H1 (cell line): ENCODE measurements around the gene TSPAN5. TPM values are rescaled to one million over a fixed set of nuclear protein-coding genes. Genes with fewer than 3 reads are reported as not detected.

ENCODE experiments used
- CTCF ChIA-PET: fragments of 300-600 bp; sonication (Branson Sonifier 250); formaldehyde crosslinking; loops from one replicate; lab custom pipeline; 2021; ENCODE audit not compliant: partially characterized antibody; lab: Charles Lee
- POLR2A ChIA-PET: fragments of 300-600 bp; sonication (Branson Sonifier 250); formaldehyde crosslinking; loops from one replicate; lab custom pipeline; 2021; ENCODE audit warnings: inconsistent platforms; ENCODE audit not compliant: partially characterized antibody; lab: Charles Lee
- DNase-seq, 2 experiments: peaks; one replicate each; pipeline versions ENCODE4 v3.0.0 to v3.0.0-alpha.2; 2010 to 2022; ENCODE audit warnings: low spot score in 2 of 2, low read depth in 1 of 2, mixed read lengths in 1 of 2
- FAIRE-seq: peaks from 2 replicates; lab custom pipeline; 2011; peaks lifted over from hg19 to GRCh38; lab: Jason Lieb, UNC
- H2AFZ ChIP-seq: 2 replicates; pipeline ENCODE4 v1.8.1; 2012; ENCODE audit warnings: low read length, inconsistent platforms
- H2AK5ac ChIP-seq: 2 replicates; pipeline ENCODE4 v1.6.1; 2013; ENCODE audit warnings: low read depth, low read length
- H2BK120ac ChIP-seq: replicated peaks from 2 replicates; pipeline ENCODE3; 2013; ENCODE audit warnings: low read depth, low read length, inconsistent platforms
- H2BK12ac ChIP-seq: 2 replicates; pipeline ENCODE4 v1.6.1; 2013; ENCODE audit warnings: low read depth, low read length
- H2BK15ac ChIP-seq: 2 replicates; pipeline ENCODE4 v1.6.1; 2013; ENCODE audit warnings: low read length
- H2BK20ac ChIP-seq: 2 replicates; pipeline ENCODE4 v1.6.1; 2013; ENCODE audit warnings: low read length
- H2BK5ac ChIP-seq: 2 replicates; pipeline ENCODE4 v1.6.1; 2013; ENCODE audit warnings: low read depth, low read length
- H3K14ac ChIP-seq: 2 replicates; pipeline ENCODE4 v1.6.1; 2013; ENCODE audit warnings: inconsistent platforms; ENCODE audit not compliant: insufficient read length
- H3K18ac ChIP-seq: 2 replicates; pipeline ENCODE4 v1.6.1; 2013; ENCODE audit warnings: low read length; ENCODE audit errors: extremely low read depth
- H3K23ac ChIP-seq: 2 replicates; pipeline ENCODE4 v1.6.1; 2013; ENCODE audit warnings: inconsistent platforms; ENCODE audit not compliant: insufficient read length
- H3K23me2 ChIP-seq: 2 replicates; pipeline ENCODE4 v1.6.1; 2013; ENCODE audit warnings: low read depth, low read length
- H3K27ac ChIP-seq: 2 replicates; pipeline ENCODE4 v1.6.1; 2011; ENCODE audit warnings: low read depth, low read length, inconsistent platforms
- H3K27me3 ChIP-seq, 4 experiments: replicated peaks in 1 of 4; 1 replicate in 1 of 4; 2 replicates in 3 of 4; pipeline versions ENCODE4 v1.6.1 to v1.8.1; 2011 to 2013; ENCODE audit warnings: low read length in 3 of 4, mild to moderate bottlenecking in 3 of 4, inconsistent platforms in 2 of 4, mixed read lengths in 2 of 4, moderate library complexity in 1 of 4; ENCODE audit not compliant: control insufficient read depth in 3 of 4, insufficient read depth in 3 of 4; ENCODE audit errors: extremely low read depth in 1 of 4
- H3K36me3 ChIP-seq, 4 experiments: 2 replicates each; pipeline versions ENCODE4 v1.6.1 to v1.8.1; 2011 to 2013; ENCODE audit warnings: mild to moderate bottlenecking in 4 of 4, low read length in 3 of 4, moderate library complexity in 2 of 4, control low read depth in 1 of 4, inconsistent platforms in 1 of 4; ENCODE audit not compliant: insufficient read depth in 4 of 4, control insufficient read depth in 2 of 4
- H3K4ac ChIP-seq: replicated peaks from 2 replicates; pipeline ENCODE3; 2013; ENCODE audit warnings: low read length, low read depth, mixed read lengths, inconsistent platforms; ENCODE audit not compliant: insufficient read length
- H3K4me1 ChIP-seq, 4 experiments: replicated peaks in 1 of 4; 1 replicate in 1 of 4; 2 replicates in 3 of 4; pipeline versions ENCODE4 v1.6.1 to v1.8.1; 2011 to 2013; ENCODE audit warnings: low read length in 3 of 4, inconsistent platforms in 2 of 4, mixed read lengths in 1 of 4; ENCODE audit not compliant: insufficient read depth in 4 of 4, control insufficient read depth in 3 of 4
- H3K4me2 ChIP-seq, 2 experiments: 2 replicates each; pipeline versions ENCODE4 v1.6.1 to v1.8.1; 2011 to 2013; ENCODE audit warnings: low read depth in 2 of 2, low read length in 2 of 2, control low read depth in 1 of 2, inconsistent platforms in 1 of 2, mild to moderate bottlenecking in 1 of 2; ENCODE audit not compliant: insufficient read depth in 1 of 2
- H3K4me3 ChIP-seq, 4 experiments: fragments of 200-600, 300-600 bp in 1 of 4; sonication (generic), shearing (Covaris generic), sonication (Bioruptor Twin) in 1 of 4; 2 replicates each; pipeline versions ENCODE4 v1.5.1 to v1.8.1; 2011 to 2016; ENCODE audit warnings: low read length in 4 of 4, low read depth in 3 of 4, control low read depth in 2 of 4, inconsistent platforms in 2 of 4, mild to moderate bottlenecking in 2 of 4, mixed read lengths in 1 of 4, moderate library complexity in 1 of 4; ENCODE audit not compliant: insufficient read depth in 2 of 4; ENCODE audit errors: extremely low read depth in 1 of 4
- H3K56ac ChIP-seq: replicated peaks from 2 replicates; pipeline ENCODE3; 2013; ENCODE audit warnings: low read depth, mild to moderate bottlenecking, mixed read lengths, low read length, inconsistent platforms; ENCODE audit not compliant: insufficient read length
- H3K79me1 ChIP-seq: 2 replicates; pipeline ENCODE4 v1.6.1; 2013; ENCODE audit warnings: low read depth, low read length, control low read depth
- H3K79me2 ChIP-seq, 2 experiments: 2 replicates each; pipeline versions ENCODE4 v1.6.1 to v1.8.1; 2012 to 2013; ENCODE audit warnings: low read length in 2 of 2, mild to moderate bottlenecking in 2 of 2, inconsistent platforms in 1 of 2; ENCODE audit not compliant: insufficient read depth in 2 of 2, control insufficient read depth in 1 of 2
- H3K9ac ChIP-seq, 4 experiments: replicated peaks in 1 of 4; 1 replicate in 1 of 4; 2 replicates in 3 of 4; pipeline versions ENCODE4 v1.6.1 to v1.8.1; 2011 to 2013; ENCODE audit warnings: low read depth in 3 of 4, low read length in 3 of 4, control low read depth in 2 of 4, mild to moderate bottlenecking in 2 of 4, moderate library complexity in 2 of 4, inconsistent platforms in 1 of 4; ENCODE audit errors: extremely low read depth in 1 of 4
- H3K9me3 ChIP-seq, 2 experiments: 2 replicates each; pipeline versions ENCODE4 v1.6.1 to v1.8.1; 2012 to 2013; ENCODE audit warnings: mild to moderate bottlenecking in 2 of 2, moderate library complexity in 2 of 2, control low read depth in 1 of 2, inconsistent platforms in 1 of 2, low read depth in 1 of 2, low read length in 1 of 2, mixed read lengths in 1 of 2; ENCODE audit not compliant: insufficient read depth in 2 of 2
- H4K20me1 ChIP-seq, 2 experiments: replicated peaks in 1 of 2; 2 replicates each; pipeline versions ENCODE3 to v1.8.1; 2011 to 2013; ENCODE audit warnings: inconsistent platforms in 2 of 2, low read length in 2 of 2, mild to moderate bottlenecking in 1 of 2; ENCODE audit not compliant: insufficient read depth in 2 of 2, control insufficient read depth in 1 of 2
- H4K5ac ChIP-seq: 2 replicates; pipeline ENCODE4 v1.6.1; 2013; ENCODE audit warnings: low read length, low read depth, mixed read lengths, inconsistent platforms; ENCODE audit not compliant: insufficient read length
- H4K8ac ChIP-seq: 2 replicates; pipeline ENCODE4 v1.8.0; 2013; ENCODE audit warnings: mild to moderate bottlenecking, moderate library complexity, low read length, inconsistent platforms; ENCODE audit not compliant: insufficient read depth; ENCODE audit errors: extremely low read depth
- H4K91ac ChIP-seq: replicated peaks from 2 replicates; pipeline ENCODE3; 2013; ENCODE audit warnings: low read length, mixed read lengths, inconsistent platforms; ENCODE audit not compliant: insufficient read length
- CEBPB ChIP-seq: IDR thresholded peaks from 2 replicates; pipeline ENCODE4 v1.6.1; 2012; ENCODE audit warnings: low read depth, low read length
- NRF1 ChIP-seq: IDR thresholded peaks from 2 replicates; pipeline ENCODE4 v1.6.1; 2011; ENCODE audit warnings: mild to moderate bottlenecking, low read depth, low read length, improper control_type of control experiment
- TBP ChIP-seq: IDR thresholded peaks from 2 replicates; pipeline ENCODE4 v1.6.1; 2011; ENCODE audit warnings: low read depth, low read length, improper control_type of control experiment
- WGBS, 2 experiments: shearing (Covaris generic) in 1 of 2; methylation state at CpG; one replicate each; pipeline versions ENCODE4 v1.1.6 to v1.1.7; 2013 to 2015; ENCODE audit warnings: low lambda C conversion rate in 2 of 2, mixed read lengths in 2 of 2, inconsistent platforms in 1 of 2, low coverage in 1 of 2, missing lambda C conversion rate in 1 of 2; ENCODE audit not compliant: insufficient replicate concordance in 2 of 2, insufficient coverage in 1 of 2, insufficient read length in 1 of 2; ENCODE audit errors: extremely low coverage in 1 of 2, missing lambda C conversion rate in 1 of 2; 5-methylcytosine and 5-hydroxymethylcytosine counted together
- polyA plus RNA-seq, 7 experiments: library from polyadenylated mRNA; depleted of rRNA in 3 of 7; stranded (reverse) in 5 of 7; unstranded in 2 of 7; fragments of >200 nt in 5 of 7; fragments of 200-250 nt in 2 of 7; gene quantifications; 1 replicate in 5 of 7; 2 replicates in 1 of 7; 4 replicates in 1 of 7; pipeline versions ENCODE4 v1.2.1 to v1.2.3, GENCODE V29; 2011 to 2013; ENCODE audit warnings: missing spikeins in 2 of 7, mixed read lengths in 2 of 7
- total RNA-seq: library from RNA; stranded (reverse); fragmentation: NEBNext Ultra II Directional; extraction: Animal tissue kit (Norgen Biotek cat#: 25700); gene quantifications from 2 replicates; pipeline ENCODE4 v1.2.1, GENCODE V29; 2021

Gene TSPAN5
- total and polyA plus RNA-seq, 2 of the 8 experiments (the other 6 are each of a cell fraction or from before 2014, with no cell fraction given) = 17.6 to 21.2 TPM

GRCh38 chr4:98557194-98557892 lies 101.1 kb downstream of the TSPAN5 start:
- Histone ChIP-seq H2BK20ac (no peak overlapping the region; the same call in 1 of the 2 replicates), H2AK5ac (peak overlapping the region; percentile 65; the same call in 1 of the 2 replicates), H3K4me1 (peaks cover 12 to 28% (median 16%) of the 10 kb centered on the region in 4 experiments; a peak in 6 of 7 replicates), H2BK120ac (peak overlapping the region; percentile 66), H3K4ac (no peak overlapping the region), H3K4me2 (peak overlapping the region; percentile 7 to 36; a peak in 2 of 4 replicates), H3K18ac (peak overlapping the region; percentile 9; the same call in 1 of the 2 replicates), H2BK5ac (no peak overlapping the region), H3K79me1 (no peaks in the 10 kb centered on the region; the same call in 1 of the 2 replicates), H3K27me3 (no peaks in the 10 kb centered on the region), H3K79me2 (peaks cover 0 to 11% of the 10 kb centered on the region in 2 experiments; a peak in 1 of 4 replicates), H3K23me2 (no peaks in the 10 kb centered on the region; the same call in 1 of the 2 replicates), H3K23ac (no peak overlapping the region), H3K56ac (no peak overlapping the region), H2AFZ (no peak overlapping the region), H4K5ac (peak overlapping the region; percentile 69), H3K9ac (no peak overlapping the region), H2BK12ac (peak overlapping the region; percentile 95), H3K4me3 (no peak overlapping the region), H3K36me3 (0 out of 8 replicates have a peak, but pooled peaks cover 0 to 2% (median 0%) of the 10 kb centered on the region in 4 experiments), H3K14ac (no peak overlapping the region), H2BK15ac (no peak overlapping the region), H3K27ac (no peak overlapping the region), H3K9me3 (no peaks in the 10 kb centered on the region; a peak in 1 of 4 replicates), H4K91ac (peak overlapping the region; percentile 76), H4K8ac (no peak overlapping the region), H4K20me1 (no peaks in the 10 kb centered on the region)
- WGBS, 2 experiments = 73% methylated on average over 7 of the region's 7 CpGs; no CpG with 5 or more reads in 1 of the 2 experiments
- peak; percentile 71 for FAIRE-seq
- CTCF ChIA-PET = no interaction called here
- DNase-seq = no peak
- POLR2A ChIA-PET = interaction anchor here (0.7 to 1.0 kb wide), 3 partner anchors 8 to 18 kb away, joined by 3 to 4 read pairs (median 3); no protein-coding TSS in a partner anchor
- TF ChIP-seq CEBPB (0 out of 2 replicates have a peak, but pooled peaks have one; percentile 13), NRF1 (no peak), TBP (no peak)
- TF ChIP-seq, all 59 proteins: peak for 1
